ENCODE results near the gene SFRP2. TPM values are rescaled to one million over a fixed set of nuclear protein-coding genes. Genes with fewer than 3 reads are reported as not detected.

Gene SFRP2
- total RNA-seq, 1 donor = not detected

GRCh38 chr4:153765894-153766293 lies 23.0 kb downstream of the SFRP2 start:
- no peak for TF ChIP-seq CTCF (IDR thresholded peaks at IDR 0.05; ENCODE audit: insufficient read depth, low read depth, low read length)
- H3K4me3 ChIP-seq (ENCODE audit: low read depth, low read length) = no peak overlapping the region
- no peak for DNase-seq (ENCODE audit: low read depth)

GRCh38 chr4:153764601-153765368 lies 24.1 kb downstream of the SFRP2 start:
- DNase-seq (ENCODE audit: low read depth) = no peak
- no peak overlapping the region for H3K4me3 ChIP-seq (ENCODE audit: low read depth, low read length)
- no peak for TF ChIP-seq CTCF (IDR thresholded peaks at IDR 0.05; ENCODE audit: insufficient read depth, low read depth, low read length)

- DNase-seq (ENCODE audit: low read depth) = no peak
- peak; percentile 20 for TF ChIP-seq CTCF (IDR thresholded peaks at IDR 0.05; ENCODE audit: insufficient read depth, low read depth, low read length)
- H3K4me3 ChIP-seq (ENCODE audit: low read depth, low read length) = no peak overlapping the region
These were observed 25.5 kb downstream of the SFRP2 start for GRCh38 chr4:153763404-153763803.

DNA sequence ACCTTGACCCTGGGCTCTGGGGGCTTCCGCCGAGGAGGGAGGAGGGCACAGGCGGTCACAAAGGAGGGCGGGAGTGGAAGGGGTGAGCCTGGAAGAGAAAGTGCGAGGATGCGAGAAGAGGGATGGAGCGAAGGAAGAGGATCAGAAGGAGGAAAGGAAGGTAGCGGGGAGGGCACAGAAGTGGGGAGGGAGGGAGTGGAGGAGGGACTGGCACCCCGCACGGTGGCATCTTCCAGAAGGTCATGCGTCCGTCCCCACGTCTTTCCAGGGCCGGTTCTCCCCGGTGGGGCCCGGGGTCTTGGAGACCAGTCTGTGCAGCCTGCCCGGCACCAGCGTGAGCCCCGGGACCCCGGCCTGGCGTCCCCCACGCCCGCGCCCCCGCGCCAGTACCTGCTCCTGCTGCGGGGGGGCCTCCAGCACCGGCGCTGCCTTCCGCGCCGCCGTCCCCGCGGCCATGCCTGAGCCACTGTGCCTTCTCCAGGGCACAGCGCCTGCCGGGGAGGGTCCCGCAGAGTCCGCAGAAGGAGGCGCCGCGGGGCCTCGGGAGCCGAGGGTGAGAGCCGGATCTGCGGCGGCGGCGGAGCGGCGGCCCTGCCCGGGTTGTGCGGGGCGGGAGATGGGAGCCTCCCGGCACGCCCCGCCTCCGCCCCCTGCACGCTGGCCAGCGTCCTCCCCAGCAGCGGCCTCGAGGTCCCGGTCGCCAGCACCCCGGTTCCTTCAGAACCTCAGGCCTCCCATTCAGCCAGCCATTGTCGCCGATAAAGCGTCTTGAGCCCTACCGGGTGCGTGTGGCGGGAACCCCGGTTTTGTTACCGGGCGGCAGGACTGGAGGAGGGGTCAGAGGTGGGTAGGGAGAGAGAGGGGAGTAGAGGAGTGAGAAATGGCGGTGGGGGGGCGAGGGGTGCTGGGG lies 29.2 kb downstream of the SFRP2 start, which contains the start of gene RNF175:
Gene RNF175 (minus strand): TSS at position 618 of the 910 bp plus-strand sequence. CDS start 162 bp downstream, at position 456.
- no peak for DNase-seq (ENCODE audit: low read depth)
- H3K4me3 ChIP-seq (ENCODE audit: low read depth, low read length) = peak within 1 kb of the TSS; percentile 29
- no peak for TF ChIP-seq CTCF (IDR thresholded peaks at IDR 0.05; ENCODE audit: insufficient read depth, low read depth, low read length)

DNA sequence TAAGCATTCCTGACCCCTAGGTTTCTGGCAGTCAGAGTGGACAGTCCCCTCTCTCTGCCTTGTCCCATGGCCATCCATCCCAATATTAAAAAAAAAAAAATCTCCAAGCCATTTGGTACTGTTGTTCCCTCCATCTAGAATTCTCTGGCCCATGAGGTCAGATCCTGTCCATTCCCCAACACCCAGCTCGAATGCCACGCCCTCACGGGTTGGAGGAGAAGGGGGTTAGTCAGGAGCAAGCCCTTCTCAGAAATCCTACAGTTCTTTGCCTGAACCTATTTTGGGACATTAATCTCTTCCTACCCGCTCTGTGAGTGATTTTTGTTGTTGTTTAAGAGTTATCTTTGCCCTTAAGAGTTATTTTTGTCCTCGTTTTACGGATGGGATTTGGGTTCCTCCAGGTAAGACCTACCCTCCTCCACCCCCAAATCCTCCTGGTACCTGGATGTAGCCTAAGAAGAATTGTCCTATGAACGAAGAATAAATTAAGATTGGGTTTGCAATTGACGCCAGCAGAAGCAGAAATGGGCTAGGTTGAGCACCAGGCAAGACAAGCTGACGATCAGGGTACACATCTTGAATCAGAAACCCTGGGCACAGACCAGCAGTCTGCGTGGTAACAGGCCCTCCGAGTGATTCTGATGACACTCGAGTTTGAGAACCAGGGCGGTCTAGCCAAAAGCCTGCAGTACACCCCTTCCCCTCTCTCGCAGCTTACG lies 30.0 kb downstream of the SFRP2 start:
- no peak for DNase-seq (ENCODE audit: low read depth)
- H3K4me3 ChIP-seq (ENCODE audit: low read depth, low read length) = no peak overlapping the region
- TF ChIP-seq CTCF (IDR thresholded peaks at IDR 0.05; ENCODE audit: insufficient read depth, low read depth, low read length) = no peak

DNA sequence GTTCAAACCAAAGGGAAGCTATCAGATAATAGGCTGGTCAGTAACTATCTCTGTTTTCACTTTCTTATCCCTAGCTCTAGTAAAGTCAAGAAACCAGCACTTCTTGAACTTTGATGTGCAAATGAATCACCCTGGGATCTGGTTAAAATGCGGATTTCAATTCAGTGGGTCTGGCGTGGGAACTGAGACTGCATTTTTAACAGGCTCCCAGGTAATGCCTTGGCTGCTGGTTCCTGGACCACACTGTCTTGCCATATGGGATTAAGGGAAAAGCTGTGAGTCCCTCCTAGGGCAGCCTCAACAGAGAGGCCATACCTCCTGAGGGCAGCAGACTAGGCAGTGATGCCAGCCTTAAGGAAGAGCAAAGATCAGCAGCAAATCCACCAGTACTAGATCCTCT lies 30.7 kb downstream of the SFRP2 start:
- no peak for TF ChIP-seq CTCF (IDR thresholded peaks at IDR 0.05; ENCODE audit: insufficient read depth, low read depth, low read length)
- H3K4me3 ChIP-seq (ENCODE audit: low read depth, low read length) = no peak overlapping the region
- no peak for DNase-seq (ENCODE audit: low read depth)
